Transverse colon (tissue), 4 donors: ENCODE results near the gene MGAT5. TPM values are rescaled to one million over a fixed set of nuclear protein-coding genes. Genes with fewer than 3 reads are reported as not detected.

Experiments used
- DNase-seq: peaks from one replicate; pipeline ENCODE4 v3.0.0-alpha.2; 2019
- H3K27ac ChIP-seq, 4 donors: fragments of 200-600 bp; sonication (generic); 2 replicates each; pipeline ENCODE4 v1.5.1; 2016 to 2018; ENCODE audit warnings: inconsistent platforms in 4 of 4
- H3K27me3 ChIP-seq: fragments of 200-600 bp; sonication (generic); 2 replicates; pipeline ENCODE4 v1.5.1; 2017; ENCODE audit warnings: inconsistent platforms
- H3K36me3 ChIP-seq, 4 donors: fragments of 200-600 bp; sonication (generic); 2 replicates each; pipeline ENCODE4 v1.5.1; 2017 to 2019; ENCODE audit warnings: inconsistent platforms in 4 of 4
- H3K4me1 ChIP-seq, 4 donors: fragments of 200-600 bp; sonication (generic); 2 replicates each; pipeline ENCODE4 v1.5.1; 2017 to 2020; ENCODE audit warnings: inconsistent platforms in 4 of 4
- H3K4me3 ChIP-seq, 4 donors: fragments of 200-600 bp; sonication (generic); 1 replicate in 1 of 4; 2 replicates in 3 of 4; pipeline versions ENCODE4 v1.5.1 to v1.6.1; 2017 to 2019; ENCODE audit warnings: inconsistent platforms in 4 of 4
- H3K9me3 ChIP-seq, 2 donors: fragments of 200-600 bp; sonication (generic); 2 replicates each; pipeline ENCODE4 v1.5.1; 2017 to 2019; ENCODE audit warnings: inconsistent platforms in 2 of 2
- CTCF ChIP-seq, 5 experiments: fragments of 200-600 bp in 3 of 5; fragments of 450-650 bp in 2 of 5; sonication (generic) in 3 of 5; IDR thresholded peaks; 1 replicate in 2 of 5; 2 replicates in 3 of 5; pipeline ENCODE4 v1.5.1; 2016 to 2017; ENCODE audit warnings: antibody characterized with exemption in 5 of 5, inconsistent platforms in 3 of 5, mild to moderate bottlenecking in 2 of 5, moderate library complexity in 1 of 5
- EP300 ChIP-seq: sonication (generic); formaldehyde crosslinking; IDR thresholded peaks from one replicate; pipeline ENCODE4 v1.6.1; 2017; ENCODE audit warnings: antibody characterized with exemption, low read depth
- POLR2A ChIP-seq: fragments of 450-650 bp; IDR thresholded peaks from one replicate; pipeline ENCODE4 v1.6.1; 2016; ENCODE audit warnings: antibody characterized with exemption, mild to moderate bottlenecking, moderate library complexity
- POLR2AphosphoS5 ChIP-seq, 3 donors: sonication (generic); formaldehyde crosslinking; IDR thresholded peaks; one replicate each; pipeline ENCODE4 v1.6.1; 2016; ENCODE audit warnings: antibody characterized with exemption in 3 of 3
- WGBS, 2 donors: methylation state at CpG; one replicate each; pipeline ENCODE4 v1.1.5; 2018; ENCODE audit warnings: low coverage in 1 of 2; 5-methylcytosine and 5-hydroxymethylcytosine counted together
- in situ Hi-C, 4 donors: fragments of 200-750 bp; cut with MboI; loops; one replicate each; pipeline versions ENCODE4 v1.15.0 to v1.15.1; 2017; ENCODE audit warnings: low sequenced_read_pairs in 3 of 4, low pct_ligation_motif_present in 1 of 4, low pct_unique_long_range_greater_than_20kb in 1 of 4
- intact Hi-C: fragments of 100-400 bp; cut with DNase I; formaldehyde crosslinking; loops from one replicate; pipeline ENCODE4 v1.15.1; 2023; ENCODE audit warnings: low total_unique reads
- total RNA-seq, 4 donors: library from RNA; depleted of rRNA; stranded (reverse); fragments of >200 nt; gene quantifications; one replicate each; pipeline ENCODE4 v1.1.0, GENCODE V29; 2016

Gene MGAT5
- total RNA-seq, 4 donors from 2014 or later = 23.6 to 67.6 (median 55.2) TPM

- in situ Hi-C loops = loop anchor here in 1 of 4 donors (25.0 kb wide), 1 partner anchor 560 kb away; no protein-coding TSS in a partner anchor
- H3K9me3 ChIP-seq = no peaks in the 10 kb centered on the region
- no peak overlapping the region for H3K27ac ChIP-seq
- intact Hi-C loops = no loop called here
- no peak for TF ChIP-seq POLR2A
- no peak for TF ChIP-seq EP300
- TF ChIP-seq CTCF (IDR thresholded peaks at IDR 0.05) = no peak
- no peak for TF ChIP-seq POLR2AphosphoS5 (IDR thresholded peaks at IDR 0.05)
- peaks cover 0 to 4% (median 0%) of the 10 kb centered on the region in 4 donors for H3K36me3 ChIP-seq
- 91% methylated on average over 4 of the region's 4 CpGs; no CpG with 5 or more reads in 1 of the 2 donors for WGBS, 2 donors
- no peak overlapping the region for H3K4me3 ChIP-seq
- no peaks in the 10 kb centered on the region for H3K27me3 ChIP-seq
- H3K4me1 ChIP-seq = no peaks in the 10 kb centered on the region
- DNase-seq = no peak
Observed at GRCh38 chr2:134447669-134448068, 193.8 kb downstream of the MGAT5 start.

- H3K4me1 ChIP-seq = no peaks in the 10 kb centered on the region
- in situ Hi-C loops (loop anchor here in 1 of 4 donors (25.0 kb wide), 1 partner anchor 561 kb away; no protein-coding TSS in a partner anchor), intact Hi-C loops (no loop called here)
- H3K9me3 ChIP-seq = no peaks in the 10 kb centered on the region
- TF ChIP-seq POLR2AphosphoS5 (IDR thresholded peaks at IDR 0.05) = no peak
- TF ChIP-seq CTCF (IDR thresholded peaks at IDR 0.05) = no peak
- TF ChIP-seq EP300 = no peak
- no peak for TF ChIP-seq POLR2A
- WGBS, 2 donors = 92% methylated on average over 6 of the region's 6 CpGs; no CpG with 5 or more reads in 1 of the 2 donors
- no peak overlapping the region for H3K4me3 ChIP-seq
- H3K27me3 ChIP-seq = no peaks in the 10 kb centered on the region
- DNase-seq = no peak
- H3K36me3 ChIP-seq = peaks cover 0 to 4% (median 0%) of the 10 kb centered on the region in 4 donors
- H3K27ac ChIP-seq = no peak overlapping the region
Observed at GRCh38 chr2:134448650-134449049, 194.8 kb downstream of the MGAT5 start.

GRCh38 chr2:134449157-134449556 is 195.3 kb downstream of the MGAT5 start:
- in situ Hi-C loops = loop anchor here in 1 of 4 donors (25.0 kb wide), 1 partner anchor 562 kb away; no protein-coding TSS in a partner anchor
- H3K27ac ChIP-seq = no peak overlapping the region
- WGBS, 2 donors = 64 to 85% methylated on average over 3 to 7 of the region's 7 CpGs
- no peaks in the 10 kb centered on the region for H3K4me1 ChIP-seq
- no peaks in the 10 kb centered on the region for H3K9me3 ChIP-seq
- no peak for DNase-seq
- peaks cover 0 to 4% (median 0%) of the 10 kb centered on the region in 4 donors for H3K36me3 ChIP-seq
- intact Hi-C loops = no loop called here
- no peaks in the 10 kb centered on the region for H3K27me3 ChIP-seq
- no peak for TF ChIP-seq POLR2A
- no peak for TF ChIP-seq EP300
- no peak overlapping the region for H3K4me3 ChIP-seq

- TF ChIP-seq CTCF (IDR thresholded peaks at IDR 0.05) = no peak
- no peak for TF ChIP-seq POLR2A
- no peak for TF ChIP-seq EP300
- H3K36me3 ChIP-seq = peaks cover 0 to 4% (median 0%) of the 10 kb centered on the region in 4 donors
- H3K9me3 ChIP-seq = no peaks in the 10 kb centered on the region
- DNase-seq = no peak
- in situ Hi-C loops (loop anchor here in 3 of 4 donors (25.0 kb wide), 2 partner anchors 437 to 563 kb away; no protein-coding TSS in a partner anchor), intact Hi-C loops (no loop called here)
- 95 to 100% methylated on average over 2 to 15 of the region's 15 CpGs for WGBS, 2 donors
- H3K27me3 ChIP-seq = no peaks in the 10 kb centered on the region
- H3K4me3 ChIP-seq = no peak overlapping the region
- H3K27ac ChIP-seq = no peak overlapping the region
- H3K4me1 ChIP-seq = no peaks in the 10 kb centered on the region
Observed at GRCh38 chr2:134449751-134450513, 196.1 kb downstream of the MGAT5 start.
